Brain pericyte (primary cell): ENCODE measurements around the gene FAM229B.
"Not testable (repeated sequence)": the region's sequence is repeated elsewhere in the genome, so short reads cannot be mapped to it uniquely, and the experiment has no call there.

Experiments used
- DNase-seq: peaks from one replicate; pipeline ENCODE4 v3.0.0-alpha.2; 2012; ENCODE audit warnings: low read depth, low spot score

The FAM229B gene, protein sequence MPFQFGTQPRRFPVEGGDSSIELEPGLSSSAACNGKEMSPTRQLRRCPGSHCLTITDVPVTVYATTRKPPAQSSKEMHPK

DNA sequence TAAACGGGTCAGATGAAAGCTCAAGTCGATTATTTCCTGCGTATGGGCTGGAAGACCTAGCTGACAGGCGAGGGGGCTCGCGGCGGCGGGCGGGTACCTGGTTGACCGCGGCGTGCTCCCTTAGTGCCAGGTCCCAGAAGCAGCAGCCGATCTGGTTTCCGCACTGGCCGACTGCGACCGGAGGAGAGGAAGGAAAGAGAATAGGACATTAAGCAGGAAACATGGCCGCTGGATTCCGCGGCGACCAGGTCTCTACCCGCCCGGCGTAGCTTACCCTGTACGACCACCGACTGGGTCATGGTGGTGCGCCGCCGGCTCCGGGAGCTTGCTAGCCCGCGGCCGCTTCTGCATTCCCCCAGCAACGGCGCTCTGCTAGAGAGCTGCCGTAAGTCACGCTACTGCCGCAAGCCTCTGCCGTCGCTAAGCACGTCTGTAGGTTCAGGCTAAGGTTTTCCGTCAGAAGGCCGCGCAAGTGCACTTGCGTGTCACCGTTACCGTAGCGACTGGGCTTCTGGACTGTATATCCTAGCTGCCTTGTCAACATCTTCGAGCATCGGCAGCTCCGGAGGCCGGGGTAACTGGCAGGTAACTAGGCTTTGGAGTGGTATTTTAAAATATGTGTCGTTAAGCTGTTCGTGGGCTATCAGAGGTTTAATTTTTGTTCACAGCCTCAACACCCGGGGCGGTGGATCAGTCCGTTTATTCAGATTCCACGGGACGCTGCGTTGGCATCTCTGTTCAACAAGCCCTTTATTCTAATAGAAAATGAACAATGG lies at the start of gene FAM229B, which contains the start of gene TUBE1:
TSS of gene FAM229B (plus strand) at position 456 of the 776 bp plus-strand sequence. CDS start 11,693 bp downstream, outside the sequence.
TSS of gene TUBE1 (minus strand) at position 347 of the 776 bp plus-strand sequence. CDS start at position 299, 48 bp downstream.
- peak; percentile 84 for DNase-seq

DNA sequence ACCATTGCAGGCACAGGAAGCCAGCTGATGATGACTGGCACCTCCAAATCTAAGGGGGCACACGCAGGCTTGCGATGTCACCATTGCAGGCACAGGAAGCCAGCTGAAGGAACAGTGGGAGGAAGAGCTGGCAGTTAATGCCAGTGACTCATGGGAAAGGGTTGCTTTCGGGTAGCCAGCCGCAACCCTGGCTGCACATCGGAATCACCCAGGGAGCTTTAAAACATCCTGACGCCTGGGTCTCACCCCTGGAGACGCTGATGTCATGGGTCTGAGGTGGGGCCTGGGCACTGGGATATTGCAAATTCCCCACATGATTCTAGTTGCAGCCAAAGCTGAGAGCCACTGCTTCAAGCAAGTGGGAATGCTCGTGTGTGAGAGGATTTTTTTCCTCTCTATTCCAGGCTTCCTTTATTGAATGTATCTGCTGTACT lies 49.6 kb upstream of the FAM229B start:
- DNase-seq = peak; percentile 54

DNA sequence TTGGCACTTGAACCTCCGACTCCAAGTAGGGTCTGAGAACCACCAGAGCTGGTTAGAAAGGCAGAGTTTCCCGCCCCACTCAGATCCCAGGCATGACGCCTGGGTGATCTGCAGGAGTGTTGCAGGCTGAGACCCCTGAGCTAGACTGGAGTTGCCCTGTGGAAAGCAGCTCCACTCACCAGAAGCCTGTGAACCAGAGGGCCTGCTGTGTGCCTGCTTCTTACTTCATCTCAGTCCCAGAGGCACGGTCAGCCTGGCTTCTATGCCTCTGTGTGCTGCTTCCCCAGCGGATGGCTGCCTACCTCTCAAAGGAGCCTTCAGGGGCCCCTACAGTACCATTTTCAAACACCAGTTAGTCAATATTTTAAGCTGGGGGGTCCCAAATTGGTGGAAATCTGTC lies 49.1 kb upstream of the FAM229B start:
- peak; percentile 8 for DNase-seq

- no peak for DNase-seq
Measured at GRCh38 chr6:112038756-112039430, 48.5 kb upstream of the FAM229B start.

DNA sequence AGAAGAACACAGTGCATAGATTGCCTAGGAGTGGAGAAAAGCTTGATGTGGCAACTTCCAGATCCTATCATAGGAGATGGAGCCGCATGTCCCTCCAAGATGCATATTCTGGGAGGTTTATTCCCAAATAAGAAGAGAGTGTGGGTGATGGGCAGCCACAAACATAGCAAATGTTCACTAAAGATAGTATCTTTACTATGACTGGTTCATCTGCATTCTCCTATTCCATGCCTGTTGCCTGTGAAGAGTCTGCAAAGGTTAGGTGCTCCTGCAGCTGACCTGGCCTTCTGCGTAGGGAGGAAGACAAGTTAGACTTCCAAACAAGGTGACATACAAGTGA lies 48.0 kb upstream of the FAM229B start:
- no peak for DNase-seq

DNA sequence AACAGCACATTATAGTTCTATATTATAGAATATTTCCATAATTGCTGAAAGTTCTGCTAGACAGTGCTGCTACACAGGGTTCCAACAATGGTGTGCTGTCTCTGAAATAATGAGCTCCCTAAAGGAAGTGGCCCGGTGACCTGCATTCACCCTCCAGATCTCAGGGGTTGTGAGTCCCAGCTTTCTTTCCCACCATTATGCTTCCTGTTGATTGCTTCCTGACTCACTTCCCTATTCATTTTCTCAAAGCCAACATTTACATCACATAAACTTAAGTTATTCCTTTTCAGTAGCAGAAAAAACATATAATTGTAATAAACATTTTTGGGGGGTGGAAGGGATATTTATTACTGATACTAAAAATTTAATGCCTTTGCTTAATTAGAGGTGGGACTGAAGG lies 46.4 kb upstream of the FAM229B start:
- DNase-seq = no peak

DNA sequence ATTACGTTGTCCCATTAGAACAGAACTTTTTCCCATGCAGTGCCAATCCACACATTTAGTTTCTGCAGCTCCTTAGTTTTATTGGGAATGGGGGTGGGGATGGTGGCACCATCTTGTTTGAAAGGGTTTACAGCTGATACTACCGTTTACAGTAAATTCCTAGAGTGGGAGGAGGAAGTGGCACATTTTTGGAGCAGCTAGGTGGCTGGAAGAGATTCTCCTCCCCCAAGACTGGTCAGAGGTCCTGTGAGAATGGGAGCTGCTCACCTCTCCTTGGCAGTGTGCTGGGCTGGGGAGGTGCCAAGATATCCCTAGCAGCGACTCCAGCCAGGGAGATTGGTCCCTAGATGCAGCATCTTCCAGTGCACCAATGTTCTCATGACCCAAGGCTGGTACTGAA lies 45.9 kb upstream of the FAM229B start:
- no peak for DNase-seq

GRCh38 chr6:112043032-112044007 lies 44.1 kb upstream of the FAM229B start:
- peak; percentile 64 for DNase-seq

DNA sequence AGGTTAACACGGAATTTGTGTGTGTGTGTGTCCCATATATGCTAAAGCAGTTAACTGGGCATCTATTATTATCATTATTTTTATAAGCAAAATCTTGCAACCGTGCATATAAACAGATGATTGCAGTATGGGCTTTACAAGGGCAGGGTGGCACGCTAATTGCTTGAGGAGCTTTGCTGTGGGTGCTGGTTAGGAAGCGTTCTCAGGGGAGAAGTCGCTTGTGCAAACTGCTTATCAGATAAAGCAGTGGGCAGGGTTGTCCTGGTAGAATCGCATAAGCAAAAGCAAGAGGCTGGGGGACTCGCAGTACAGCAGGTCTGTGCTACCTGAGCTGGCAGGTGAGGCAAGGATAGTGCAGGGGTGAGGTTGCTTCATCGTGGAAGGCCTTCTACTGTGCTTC lies 43.2 kb upstream of the FAM229B start:
- DNase-seq = no peak

DNA sequence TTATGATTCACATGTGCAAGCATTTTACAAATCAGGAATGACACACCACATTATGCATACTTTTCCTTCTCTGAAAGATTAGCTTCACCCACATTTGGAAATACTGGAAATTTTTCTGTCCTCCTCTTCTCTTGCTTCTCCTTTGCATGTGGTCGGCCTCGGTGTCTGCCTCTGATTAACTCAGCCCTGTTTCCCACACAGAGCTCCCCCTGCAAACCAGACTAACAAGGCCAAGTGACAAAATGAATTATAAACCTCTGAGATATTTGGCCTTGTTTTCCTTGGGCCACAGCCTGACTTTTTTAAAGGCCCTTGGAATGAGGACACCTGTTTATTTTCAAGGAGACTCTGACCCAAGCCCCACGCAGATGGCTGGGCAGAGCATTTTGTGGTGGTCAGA lies 42.5 kb upstream of the FAM229B start:
- DNase-seq = no peak

DNA sequence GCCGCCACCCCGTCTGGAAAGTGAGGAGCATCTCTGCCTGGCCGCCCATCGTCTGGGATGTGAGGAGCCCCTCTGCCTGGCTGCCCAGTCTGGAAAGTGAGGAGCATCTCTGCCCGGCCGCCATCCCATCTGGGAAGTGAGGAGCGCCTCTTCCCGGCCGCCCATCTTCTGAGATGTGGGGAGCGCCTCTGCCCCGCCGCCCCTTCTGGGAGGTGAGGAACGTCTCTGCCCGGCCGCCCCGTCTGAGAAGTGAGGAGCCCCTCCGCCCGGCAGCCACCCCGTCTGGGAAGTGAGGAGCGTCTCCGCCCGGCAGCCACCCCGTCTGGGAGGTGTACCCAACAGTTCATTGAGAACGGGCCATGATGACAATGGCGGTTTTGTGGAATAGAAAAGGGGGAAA lies 39.9 kb upstream of the FAM229B start:
- DNase-seq = not testable (repeated sequence)

GRCh38 chr6:112049026-112049799 lies 38.2 kb upstream of the FAM229B start:
- no peak for DNase-seq

GRCh38 chr6:112049996-112050395 lies 37.4 kb upstream of the FAM229B start:
- DNase-seq = no peak

GRCh38 chr6:112050429-112050828 lies 37.0 kb upstream of the FAM229B start:
- no peak for DNase-seq

DNA sequence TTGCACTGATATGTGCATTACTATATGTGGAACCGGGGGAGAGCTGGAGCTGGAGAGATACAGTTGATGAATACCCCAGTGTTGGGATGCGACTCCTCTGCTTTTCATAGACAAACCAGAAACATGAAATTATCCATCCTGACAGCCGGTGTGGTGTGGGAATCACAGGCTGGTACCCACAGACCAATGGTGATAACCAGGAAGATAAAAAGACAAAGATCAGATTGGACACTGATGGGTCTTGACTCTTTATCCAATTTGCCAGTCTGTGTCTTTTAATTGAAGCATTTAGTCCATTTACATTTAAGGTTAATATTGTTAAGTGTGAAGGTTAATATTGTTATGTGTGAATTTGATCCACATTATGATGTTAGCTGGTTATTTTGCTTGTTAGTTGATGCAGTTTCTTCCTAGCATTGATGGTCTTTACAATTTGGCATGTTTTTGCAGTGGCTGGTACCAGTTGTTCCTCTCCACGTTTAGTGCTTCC lies 36.1 kb upstream of the FAM229B start:
- not testable (repeated sequence) for DNase-seq

DNA sequence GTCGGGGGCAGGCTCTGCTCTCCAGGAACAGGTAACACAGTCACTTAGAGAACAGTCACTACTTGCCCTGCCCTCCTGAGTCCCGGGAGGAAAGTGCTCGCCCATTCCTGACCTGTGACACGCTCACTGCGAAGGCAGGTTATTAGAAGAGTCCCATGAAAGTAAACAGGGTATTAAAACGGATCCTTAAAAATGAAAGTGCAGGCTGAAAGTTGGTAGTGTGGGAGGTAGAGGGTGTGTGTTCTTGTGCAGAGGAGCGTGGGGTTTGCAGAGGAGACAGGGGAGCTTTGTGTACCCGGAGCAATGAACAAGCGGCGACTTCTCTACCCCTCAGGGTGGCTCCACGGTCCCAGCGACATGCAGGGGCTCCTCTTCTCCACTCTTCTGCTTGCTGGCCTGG lies 33.4 kb upstream of the FAM229B start, which contains the start of gene CCN6:
TSS of gene CCN6 (plus strand) at position 104 of the 400 bp plus-strand sequence. CDS start at position 358, 254 bp downstream.
- DNase-seq = no peak

- no peak for DNase-seq
Measured at GRCh38 chr6:112054555-112055190, 32.7 kb upstream of the FAM229B start.

DNA sequence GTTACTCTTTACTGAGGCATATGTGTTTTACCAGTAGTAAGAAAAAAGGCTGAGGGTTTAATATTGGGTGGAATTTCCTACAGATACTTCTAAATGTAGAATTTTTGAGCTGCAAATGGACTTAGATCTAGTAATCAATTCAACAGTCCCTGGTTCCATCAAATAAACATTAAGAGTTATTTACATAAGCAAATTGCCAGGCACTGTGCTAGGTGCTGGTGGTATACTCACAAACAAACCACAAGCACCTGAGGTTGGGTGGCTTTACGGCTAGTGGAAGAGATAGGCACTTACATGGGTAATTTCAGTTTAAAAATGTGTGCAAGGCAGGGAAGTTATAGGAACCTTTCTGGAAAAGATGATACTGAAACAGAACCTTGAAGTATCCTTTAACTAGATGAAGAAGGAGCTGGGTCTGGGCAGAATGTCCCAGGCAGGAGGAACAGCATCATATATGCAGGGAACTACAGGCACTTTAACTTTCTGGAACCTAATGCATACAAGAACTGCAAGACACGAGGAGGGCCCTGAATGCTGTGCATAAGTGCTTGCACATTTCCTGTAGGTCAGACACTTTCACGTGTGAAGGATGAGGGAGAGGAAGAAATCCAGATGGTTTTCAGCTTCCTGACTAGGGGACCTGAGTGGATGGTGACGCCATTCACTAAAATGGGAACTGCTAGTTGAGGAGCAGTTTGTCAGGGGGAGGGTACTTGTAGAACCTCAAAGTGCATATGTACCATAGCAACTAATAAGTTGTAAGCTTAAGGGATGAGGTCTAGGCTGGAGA lies 29.0 kb upstream of the FAM229B start:
- DNase-seq = no peak

DNA sequence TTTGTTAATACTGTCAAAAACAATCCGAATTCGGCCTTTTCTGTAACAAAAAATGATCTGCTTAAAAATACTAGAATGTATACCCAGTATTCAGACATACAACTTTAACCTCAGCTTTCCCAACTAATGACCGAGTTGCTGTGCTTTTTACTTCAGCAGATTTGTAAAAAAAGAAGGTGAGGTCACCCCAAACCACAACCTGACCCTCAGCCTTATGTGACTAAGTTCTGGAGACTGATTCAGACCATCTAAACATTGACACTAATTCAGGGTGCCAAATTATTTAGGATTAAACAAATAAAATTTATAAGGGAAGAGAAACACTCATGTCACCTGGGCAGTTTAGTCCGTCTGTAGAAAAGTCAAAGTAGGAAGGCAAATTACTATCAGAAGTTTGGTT lies 25.8 kb upstream of the FAM229B start:
- DNase-seq = no peak
